SK-N-SH treated with all-trans-retinoic acid at 6 μM for 48 hours (cell line): ENCODE data around the gene NTNG1.

Experiments
- ATAC-seq: fragments of 200-7000 bp; cut with Tn5 transposase; 3 replicates; pipeline ENCODE4 v1.9.1; 2020; ENCODE audit warnings: mild to moderate bottlenecking, moderate library complexity
- ARNTL ChIP-seq: fragments of 450-650 bp; formaldehyde crosslinking; IDR thresholded peaks from 2 replicates; pipeline ENCODE4 v1.5.0; 2020; ENCODE audit warnings: low read depth, mild to moderate bottlenecking, moderate library complexity, borderline replicate concordance
- BACH2 ChIP-seq: fragments of 250-450 bp; sonication (Bioruptor Pico); IDR thresholded peaks from 2 replicates; pipeline ENCODE4 v1.9.0; 2021; ENCODE audit warnings: mild to moderate bottlenecking, borderline replicate concordance
- CSDC2 ChIP-seq: fragments of 250-450 bp; sonication (Bioruptor Pico); IDR thresholded peaks from 2 replicates; pipeline ENCODE4 v1.5.0; 2020; ENCODE audit warnings: mild to moderate bottlenecking, moderate library complexity
- CSRNP3 ChIP-seq: fragments of 250-450 bp; sonication (Bioruptor Pico); IDR thresholded peaks from 2 replicates; pipeline ENCODE4 v1.5.1; 2021; ENCODE audit warnings: mild to moderate bottlenecking, moderate library complexity
- GLIS3 ChIP-seq: fragments of 250-450 bp; sonication (Bioruptor Pico); IDR thresholded peaks from 2 replicates; pipeline ENCODE4 v1.5.0; 2020; ENCODE audit warnings: mild to moderate bottlenecking, moderate library complexity
- ISL1 ChIP-seq: fragments of 250-450 bp; sonication (Bioruptor Pico); IDR thresholded peaks from 2 replicates; pipeline ENCODE4 v2.1.2; 2022; ENCODE audit warnings: mild to moderate bottlenecking, moderate library complexity
- OSR1 ChIP-seq: fragments of 250-450 bp; sonication (Bioruptor Pico); IDR thresholded peaks from 2 replicates; pipeline ENCODE4 v1.8.0; 2022; ENCODE audit warnings: moderate library complexity, mild to moderate bottlenecking, inconsistent platforms
- PATZ1 ChIP-seq: fragments of 250-450 bp; sonication (Bioruptor Pico); IDR thresholded peaks from 2 replicates; pipeline ENCODE4 v1.8.0; 2020; ENCODE audit warnings: mild to moderate bottlenecking, moderate library complexity, borderline replicate concordance
- POU6F1 ChIP-seq: fragments of 250-450 bp; sonication (Bioruptor Pico); IDR thresholded peaks from 2 replicates; pipeline ENCODE4 v1.8.0; 2021; ENCODE audit warnings: low read depth, mild to moderate bottlenecking, moderate library complexity, borderline replicate concordance
- PPARA ChIP-seq: fragments of 250-450 bp; sonication (Bioruptor Pico); IDR thresholded peaks from 2 replicates; pipeline ENCODE4 v1.5.0; 2020; ENCODE audit warnings: mild to moderate bottlenecking, borderline replicate concordance
- RARB ChIP-seq: fragments of 250-450 bp; sonication (Bioruptor Pico); IDR thresholded peaks from 2 replicates; pipeline ENCODE4 v1.8.0; 2021; ENCODE audit warnings: mild to moderate bottlenecking, moderate library complexity
- SNAI2 ChIP-seq: fragments of 250-450 bp; sonication (Bioruptor Pico); IDR thresholded peaks from 2 replicates; pipeline ENCODE4 v1.5.0; 2020; ENCODE audit warnings: mild to moderate bottlenecking, moderate library complexity
- TCF4 ChIP-seq: fragments of 250-450 bp; sonication (Bioruptor Pico); IDR thresholded peaks from 2 replicates; pipeline ENCODE4 v1.8.0; 2021; ENCODE audit warnings: mild to moderate bottlenecking, moderate library complexity, borderline replicate concordance
- TOX ChIP-seq: fragments of 250-450 bp; sonication (Bioruptor Pico); IDR thresholded peaks from 2 replicates; pipeline ENCODE4 v1.8.0; 2021; ENCODE audit warnings: mild to moderate bottlenecking, moderate library complexity, borderline replicate concordance
- TSHZ2 ChIP-seq: fragments of 250-450 bp; sonication (Bioruptor Pico); IDR thresholded peaks from 2 replicates; pipeline ENCODE4 v1.5.0; 2020; ENCODE audit warnings: mild to moderate bottlenecking, moderate library complexity
- ZC3H10 ChIP-seq: fragments of 250-450 bp; sonication (Bioruptor Pico); IDR thresholded peaks from 2 replicates; pipeline ENCODE4 v1.5.1; 2021; ENCODE audit warnings: mild to moderate bottlenecking, moderate library complexity
- ZFP30 ChIP-seq: fragments of 450-650 bp; formaldehyde crosslinking; IDR thresholded peaks from 2 replicates; pipeline ENCODE4 v1.5.0; 2022; ENCODE audit warnings: mild to moderate bottlenecking, moderate library complexity
- ZNF565 ChIP-seq: fragments of 450-650 bp; formaldehyde crosslinking; conservative IDR thresholded peaks from 2 replicates; pipeline ENCODE4 v1.5.0; 2020; ENCODE audit warnings: low read depth, mild to moderate bottlenecking, moderate library complexity
- ZNF70 ChIP-seq: fragments of 450-650 bp; formaldehyde crosslinking; IDR thresholded peaks from 2 replicates; pipeline ENCODE4 v1.5.0; 2020; ENCODE audit warnings: mild to moderate bottlenecking, moderate library complexity

Gene NTNG1

GRCh38 chr1:107264007-107264406 is 123.2 kb downstream of the NTNG1 start:
- ATAC-seq = no peak

GRCh38 chr1:107264561-107264960 is 123.7 kb downstream of the NTNG1 start:
- no peak for TF ChIP-seq ARNTL (CRISPR knock-in tag)
- no peak for ATAC-seq

More at GRCh38 chr1:107264007-107264406, 123.2 kb downstream of the NTNG1 start:
- no peak for TF ChIP-seq SNAI2 (CRISPR knock-in tag)
- no peak for TF ChIP-seq TOX
- TF ChIP-seq ZFP30 (CRISPR knock-in tag) = no peak
- no peak for TF ChIP-seq BACH2 (CRISPR knock-in tag)
- TF ChIP-seq TCF4 = no peak
- no peak for TF ChIP-seq ZNF70 (CRISPR knock-in tag)
- no peak for TF ChIP-seq PPARA (CRISPR knock-in tag)
- no peak for TF ChIP-seq TSHZ2 (CRISPR knock-in tag)
- TF ChIP-seq GLIS3 (CRISPR knock-in tag) = no peak

GRCh38 chr1:107267489-107267888 is 126.7 kb downstream of the NTNG1 start:
- TF ChIP-seq TSHZ2 (CRISPR knock-in tag) = no peak
- TF ChIP-seq OSR1 (CRISPR knock-in tag) = no peak
- no peak for TF ChIP-seq ARNTL (CRISPR knock-in tag)
- TF ChIP-seq BACH2 (CRISPR knock-in tag) = no peak
- no peak for TF ChIP-seq PPARA (CRISPR knock-in tag)
- no peak for TF ChIP-seq ZNF565
- no peak for TF ChIP-seq ISL1 (CRISPR knock-in tag)
- TF ChIP-seq CSRNP3 (CRISPR knock-in tag) = no peak
- no peak for TF ChIP-seq TOX
- no peak for TF ChIP-seq CSDC2 (CRISPR knock-in tag)
- no peak for TF ChIP-seq POU6F1
- TF ChIP-seq GLIS3 (CRISPR knock-in tag) = no peak
- no peak for TF ChIP-seq ZFP30 (CRISPR knock-in tag)
- TF ChIP-seq PATZ1 = no peak
- no peak for TF ChIP-seq TCF4
- no peak for TF ChIP-seq ZNF70 (CRISPR knock-in tag)
- no peak for TF ChIP-seq RARB
- TF ChIP-seq SNAI2 (CRISPR knock-in tag) = no peak
- TF ChIP-seq ZC3H10 (CRISPR knock-in tag) = no peak
- TF ChIP-seq, all 23 proteins: peak for 0
- ATAC-seq = no peak
